Nephron progenitor cell (in vitro differentiated cells): ENCODE measurements around the gene IGSF5.
"Not testable (repeated sequence)": the region's sequence is repeated elsewhere in the genome, so short reads cannot be mapped to it uniquely, and the experiment has no call there.

Experiments
- DNase-seq: peaks from one replicate; pipeline ENCODE4 v3.0.0; 2021
- H3K27ac Mint-ChIP-seq: 2 replicates; pipeline ENCODE4 v1.8.0; 2021; ENCODE audit warnings: mild to moderate bottlenecking, moderate library complexity, mixed read lengths
- H3K27me3 Mint-ChIP-seq: 2 replicates; pipeline ENCODE4 v1.8.0; 2021; ENCODE audit warnings: mild to moderate bottlenecking, low read depth, mixed read lengths; ENCODE audit not compliant: poor library complexity
- H3K36me3 Mint-ChIP-seq: 2 replicates; pipeline ENCODE4 v1.8.0; 2021; ENCODE audit warnings: low read depth, mixed read lengths
- H3K4me1 Mint-ChIP-seq: 2 replicates; pipeline ENCODE4 v1.8.0; 2021; ENCODE audit warnings: mixed read lengths
- H3K4me3 Mint-ChIP-seq: 2 replicates; pipeline ENCODE4 v1.8.0; 2021; ENCODE audit warnings: mild to moderate bottlenecking, moderate library complexity, mixed read lengths
- H3K9me3 Mint-ChIP-seq: 2 replicates; pipeline ENCODE4 v1.8.0; 2021; ENCODE audit warnings: mild to moderate bottlenecking, moderate library complexity, mixed read lengths
- TF ChIP-seq, protein P1 (sequence below): fragments of 200-600 bp; sonication (generic); IDR thresholded peaks from 2 replicates; pipeline ENCODE4 v1.5.0; 2021; ENCODE audit warnings: antibody characterized with exemption

The IGSF5 gene

DNA sequence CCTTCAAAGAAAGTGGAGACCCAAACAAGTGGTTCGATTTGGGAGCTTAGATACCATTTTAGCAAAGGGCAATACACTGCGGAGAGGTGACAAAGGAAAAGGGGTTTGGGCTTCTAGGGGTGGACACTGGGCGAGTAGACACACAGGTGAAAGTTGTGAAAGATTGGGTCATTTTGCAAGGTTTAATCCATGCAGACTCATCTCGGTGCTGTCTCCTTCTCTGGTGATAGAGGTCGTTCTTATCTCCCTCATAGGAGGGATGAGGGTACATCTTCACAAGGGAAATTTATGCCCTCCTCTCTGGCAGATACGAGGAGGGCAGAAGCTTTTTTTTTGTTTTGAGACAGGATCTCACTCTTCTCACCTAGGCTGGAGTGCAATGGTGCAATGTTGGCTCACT is 6.4 kb upstream of the IGSF5 start:
- H3K36me3 Mint-ChIP-seq = no peaks in the 10 kb centered on the region
- no peaks in the 10 kb centered on the region for H3K4me1 Mint-ChIP-seq
- no peaks in the 10 kb centered on the region for H3K27me3 Mint-ChIP-seq
- TF ChIP-seq, protein P1, sequence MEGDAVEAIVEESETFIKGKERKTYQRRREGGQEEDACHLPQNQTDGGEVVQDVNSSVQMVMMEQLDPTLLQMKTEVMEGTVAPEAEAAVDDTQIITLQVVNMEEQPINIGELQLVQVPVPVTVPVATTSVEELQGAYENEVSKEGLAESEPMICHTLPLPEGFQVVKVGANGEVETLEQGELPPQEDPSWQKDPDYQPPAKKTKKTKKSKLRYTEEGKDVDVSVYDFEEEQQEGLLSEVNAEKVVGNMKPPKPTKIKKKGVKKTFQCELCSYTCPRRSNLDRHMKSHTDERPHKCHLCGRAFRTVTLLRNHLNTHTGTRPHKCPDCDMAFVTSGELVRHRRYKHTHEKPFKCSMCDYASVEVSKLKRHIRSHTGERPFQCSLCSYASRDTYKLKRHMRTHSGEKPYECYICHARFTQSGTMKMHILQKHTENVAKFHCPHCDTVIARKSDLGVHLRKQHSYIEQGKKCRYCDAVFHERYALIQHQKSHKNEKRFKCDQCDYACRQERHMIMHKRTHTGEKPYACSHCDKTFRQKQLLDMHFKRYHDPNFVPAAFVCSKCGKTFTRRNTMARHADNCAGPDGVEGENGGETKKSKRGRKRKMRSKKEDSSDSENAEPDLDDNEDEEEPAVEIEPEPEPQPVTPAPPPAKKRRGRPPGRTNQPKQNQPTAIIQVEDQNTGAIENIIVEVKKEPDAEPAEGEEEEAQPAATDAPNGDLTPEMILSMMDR = no peak
- no peak overlapping the region for H3K27ac Mint-ChIP-seq
- H3K9me3 Mint-ChIP-seq = peaks cover 15% of the 10 kb centered on the region
- no peak for DNase-seq
- no peak overlapping the region for H3K4me3 Mint-ChIP-seq

DNA sequence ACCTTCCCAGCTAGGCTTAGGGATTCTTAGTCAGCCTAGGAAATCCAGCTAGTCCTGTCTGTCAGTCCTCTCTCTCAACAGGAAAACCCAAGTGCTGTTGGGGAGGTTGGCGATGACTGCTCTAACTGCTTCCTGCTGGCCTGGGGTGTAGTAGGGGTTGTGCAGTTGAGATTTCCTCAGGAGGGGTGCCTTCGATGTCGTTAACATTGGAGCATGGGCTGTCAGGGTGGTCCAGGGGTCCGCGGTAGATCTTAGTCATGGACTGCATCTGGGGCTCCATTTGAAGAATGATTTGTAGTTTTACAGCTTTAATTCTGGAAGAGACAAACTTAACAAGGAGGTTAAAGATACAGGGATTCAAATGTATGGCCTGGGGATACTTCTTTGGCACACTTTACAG is 5.5 kb upstream of the IGSF5 start:
- H3K27ac Mint-ChIP-seq, H3K36me3 Mint-ChIP-seq, H3K4me1 Mint-ChIP-seq, H3K4me3 Mint-ChIP-seq, H3K27me3 Mint-ChIP-seq, DNase-seq: not testable (repeated sequence)
- H3K9me3 Mint-ChIP-seq = peaks cover 15% of the 10 kb centered on the region

DNA sequence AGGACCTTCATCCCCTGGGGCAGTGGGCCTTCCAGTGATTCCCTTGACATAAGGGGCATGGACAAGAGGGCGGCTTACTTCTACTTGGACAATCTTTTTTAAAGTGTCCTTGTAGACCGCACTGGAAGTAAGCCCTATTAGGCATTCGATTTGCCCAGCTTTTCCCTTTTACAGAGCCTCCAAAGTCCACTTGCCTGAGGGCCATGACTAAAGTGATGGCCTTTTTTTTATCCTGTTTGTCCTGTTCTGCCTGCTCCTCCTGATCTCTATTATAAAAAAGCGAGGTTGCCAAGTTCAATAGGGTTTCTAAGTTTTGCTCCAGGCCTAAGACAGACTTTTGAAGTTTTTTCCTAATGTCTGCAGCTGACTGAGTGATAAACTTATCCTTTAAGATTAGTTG is 2.4 kb upstream of the IGSF5 start:
- H3K4me3 Mint-ChIP-seq, H3K4me1 Mint-ChIP-seq, H3K36me3 Mint-ChIP-seq, H3K27me3 Mint-ChIP-seq, H3K27ac Mint-ChIP-seq, DNase-seq: not testable (repeated sequence)
- peaks cover 15% of the 10 kb centered on the region for H3K9me3 Mint-ChIP-seq

DNA sequence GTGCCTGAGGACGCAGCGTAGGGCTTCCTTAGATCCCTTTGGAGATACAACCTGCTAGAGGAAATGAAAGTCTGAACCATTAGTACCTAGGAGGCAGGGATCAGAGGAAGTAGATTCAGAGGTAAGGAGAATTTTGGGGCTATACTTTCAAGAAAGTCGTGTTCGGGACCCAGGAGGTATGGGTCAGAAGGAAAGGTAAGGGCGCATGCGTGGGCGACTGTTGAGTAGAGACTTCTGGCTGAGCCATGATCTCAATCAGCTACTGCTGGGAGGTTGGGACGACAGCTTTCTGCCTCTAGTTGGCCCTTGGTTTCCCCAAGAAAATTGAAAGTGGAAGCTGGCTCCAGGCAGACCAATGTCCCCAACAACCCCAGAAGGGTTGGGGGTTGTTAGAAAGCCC is 349 bp downstream of the IGSF5 start:
- H3K36me3 Mint-ChIP-seq, H3K27ac Mint-ChIP-seq, H3K4me1 Mint-ChIP-seq: not testable (repeated sequence)

DNA sequence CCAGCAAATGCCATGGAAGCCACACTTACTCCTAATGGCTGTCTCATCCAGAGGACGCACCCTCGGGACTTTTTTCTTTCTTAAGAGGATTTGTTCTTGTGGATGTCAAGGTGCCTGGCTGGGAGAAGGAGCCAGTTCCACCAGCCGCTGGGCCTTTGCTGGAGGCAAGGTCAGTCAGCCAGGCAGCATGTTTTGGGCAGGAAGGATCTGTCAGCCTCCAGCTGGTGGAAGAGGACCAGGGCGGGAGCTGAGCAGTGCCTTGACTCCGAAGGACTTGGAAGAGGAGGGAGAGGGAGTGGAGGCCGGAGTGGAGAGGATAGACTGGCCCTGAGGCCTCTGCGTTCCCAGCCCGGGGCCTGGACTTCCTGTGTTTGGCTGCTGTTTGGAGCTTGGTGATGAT is 5.7 kb downstream of the IGSF5 start:
- H3K4me1 Mint-ChIP-seq = no peaks in the 10 kb centered on the region
- H3K9me3 Mint-ChIP-seq = peaks cover 25% of the 10 kb centered on the region
- H3K36me3 Mint-ChIP-seq = no peaks in the 10 kb centered on the region
- DNase-seq = no peak
- TF ChIP-seq, protein P1 = no peak
- no peak overlapping the region for H3K4me3 Mint-ChIP-seq
- no peak overlapping the region for H3K27ac Mint-ChIP-seq
- H3K27me3 Mint-ChIP-seq = peaks cover 4% of the 10 kb centered on the region

More for the DNA sequence above, 349 bp downstream of the IGSF5 start:
- DNase-seq, H3K4me3 Mint-ChIP-seq, H3K27me3 Mint-ChIP-seq, H3K9me3 Mint-ChIP-seq: not testable (repeated sequence)

DNA sequence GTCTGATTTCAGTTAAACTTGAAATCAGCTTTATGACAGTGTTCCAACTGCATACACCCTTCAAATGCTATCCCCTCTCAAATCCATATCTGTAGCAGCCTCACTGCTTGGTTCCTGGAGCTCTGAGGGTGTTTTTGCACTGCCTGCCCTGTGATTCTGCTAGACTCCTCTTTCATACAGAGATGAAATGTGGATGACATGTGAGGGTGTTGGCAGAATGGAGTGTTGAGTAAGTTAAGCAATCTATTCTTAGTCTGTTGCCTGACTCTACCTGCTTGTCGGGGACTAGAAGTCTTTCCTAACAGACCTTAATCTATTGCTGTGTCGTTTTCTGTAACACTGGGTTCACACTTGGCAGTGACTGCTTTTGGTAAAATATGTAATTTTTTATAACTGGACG is 9.8 kb downstream of the IGSF5 start:
- Mint-ChIP-seq H3K4me3 (no peak overlapping the region), H3K9me3 (peaks cover 27% of the 10 kb centered on the region), H3K27ac (no peak overlapping the region), H3K36me3 (no peaks in the 10 kb centered on the region), H3K4me1 (no peaks in the 10 kb centered on the region), H3K27me3 (peaks cover 9% of the 10 kb centered on the region)
- no peak for DNase-seq
- TF ChIP-seq, protein P1 = no peak

DNA sequence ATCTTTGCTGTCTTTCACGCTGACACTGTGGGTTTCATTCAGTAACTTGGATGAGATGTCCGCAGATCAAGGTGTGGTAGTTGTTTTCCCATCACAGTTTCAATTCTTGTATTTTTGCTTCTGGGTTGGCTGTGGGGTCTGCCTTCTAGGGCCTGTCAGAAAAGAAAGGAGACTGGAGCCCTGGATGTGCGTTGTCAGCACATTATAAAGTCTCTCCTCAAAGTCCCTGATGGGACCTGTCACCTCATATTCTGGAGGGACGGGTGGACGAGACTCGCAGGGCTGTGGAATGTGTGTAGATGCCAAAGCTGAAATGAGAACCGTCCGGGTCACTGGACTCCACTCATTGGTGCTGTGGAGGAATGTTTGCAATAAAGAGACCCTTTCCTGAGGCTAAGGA is 11.3 kb downstream of the IGSF5 start:
- Mint-ChIP-seq H3K36me3 (no peaks in the 10 kb centered on the region), H3K27ac (peak overlapping the region; percentile 11), H3K4me1 (no peaks in the 10 kb centered on the region), H3K27me3 (peaks cover 5% of the 10 kb centered on the region), H3K9me3 (peaks cover 39% of the 10 kb centered on the region), H3K4me3 (no peak overlapping the region)
- no peak for DNase-seq
- TF ChIP-seq, protein P1 = no peak
